GM21529 (cell line): Measurements from ENCODE around the gene LZTR1.

Source experiments
- ATAC-seq: cut with Tn5 transposase; IDR thresholded peaks from one replicate; pipeline ENCODE4 v1.9.1; 2021; ENCODE audit not compliant: unreplicated experiment

Gene LZTR1

GRCh38 chr22:21013657-21014201 is 31.6 kb downstream of the LZTR1 start:
- no peak for ATAC-seq

GRCh38 chr22:21014202-21014725 is 32.2 kb downstream of the LZTR1 start:
- peak; percentile 82 for ATAC-seq

- no peak for ATAC-seq
Observed at GRCh38 chr22:21014726-21015465, 32.8 kb downstream of the LZTR1 start, which contains the start of gene P2RX6. Gene P2RX6, plus strand, starts transcription at chr22:21015165. Its CDS starts 10 bp downstream, at chr22:21015175.

- ATAC-seq = no peak
Observed at GRCh38 chr22:21015466-21016006, 33.4 kb downstream of the LZTR1 start.

- no peak for ATAC-seq
Observed at GRCh38 chr22:21016644-21017420, 34.7 kb downstream of the LZTR1 start.

- no peak for ATAC-seq
Observed at GRCh38 chr22:21018314-21018713, 36.2 kb downstream of the LZTR1 start.

DNA sequence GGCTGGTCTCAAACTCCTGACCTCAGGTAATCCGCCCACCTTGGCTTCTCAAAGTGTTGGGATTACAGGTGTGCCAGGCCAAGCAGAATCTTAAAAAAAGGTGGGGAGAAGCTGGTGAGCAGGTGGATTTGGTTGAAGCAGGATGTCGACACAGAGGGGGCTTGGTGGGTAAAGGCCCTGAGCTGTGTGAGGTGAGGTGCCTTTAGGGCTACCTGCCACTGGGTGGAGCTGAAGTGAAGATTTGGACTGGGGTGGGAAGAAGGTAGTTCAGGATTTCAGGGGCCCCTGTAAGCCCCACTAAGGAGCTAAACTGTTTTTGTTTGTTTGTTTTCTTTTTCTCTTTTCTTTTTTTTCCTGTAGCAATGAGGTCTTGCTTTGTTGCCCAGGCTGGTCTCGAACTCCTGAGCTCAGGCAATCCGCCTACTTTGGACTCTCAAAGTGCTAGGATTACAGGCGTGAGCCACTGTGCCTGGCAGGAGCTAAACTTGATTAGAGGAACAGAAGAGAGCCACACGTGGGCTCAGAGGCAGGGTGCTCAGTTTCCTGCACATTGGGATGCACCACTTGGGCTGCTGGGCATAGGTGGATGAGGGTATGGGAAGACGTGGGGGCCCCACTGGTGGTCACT is 38.8 kb downstream of the LZTR1 start:
- no peak for ATAC-seq

DNA sequence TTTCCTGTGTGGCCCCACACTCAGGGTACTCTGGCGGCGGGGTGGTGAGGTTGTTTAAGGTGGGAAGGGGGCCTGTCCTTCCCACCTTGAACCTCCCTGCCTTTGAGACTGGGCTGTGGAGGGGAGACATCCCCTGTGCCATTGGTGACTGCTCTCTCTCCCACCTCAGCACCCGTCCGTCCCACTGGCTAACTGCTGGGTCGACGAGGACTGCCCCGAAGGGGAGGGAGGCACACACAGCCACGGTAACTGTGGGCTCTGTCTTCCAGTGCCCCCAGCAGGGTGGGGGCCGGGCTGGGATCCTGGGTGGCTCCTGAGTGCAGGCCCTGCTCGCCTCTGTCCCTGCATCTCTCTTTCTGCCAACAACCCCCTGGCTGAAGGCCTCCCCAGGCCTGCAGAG is 40.4 kb downstream of the LZTR1 start:
- ATAC-seq = no peak

DNA sequence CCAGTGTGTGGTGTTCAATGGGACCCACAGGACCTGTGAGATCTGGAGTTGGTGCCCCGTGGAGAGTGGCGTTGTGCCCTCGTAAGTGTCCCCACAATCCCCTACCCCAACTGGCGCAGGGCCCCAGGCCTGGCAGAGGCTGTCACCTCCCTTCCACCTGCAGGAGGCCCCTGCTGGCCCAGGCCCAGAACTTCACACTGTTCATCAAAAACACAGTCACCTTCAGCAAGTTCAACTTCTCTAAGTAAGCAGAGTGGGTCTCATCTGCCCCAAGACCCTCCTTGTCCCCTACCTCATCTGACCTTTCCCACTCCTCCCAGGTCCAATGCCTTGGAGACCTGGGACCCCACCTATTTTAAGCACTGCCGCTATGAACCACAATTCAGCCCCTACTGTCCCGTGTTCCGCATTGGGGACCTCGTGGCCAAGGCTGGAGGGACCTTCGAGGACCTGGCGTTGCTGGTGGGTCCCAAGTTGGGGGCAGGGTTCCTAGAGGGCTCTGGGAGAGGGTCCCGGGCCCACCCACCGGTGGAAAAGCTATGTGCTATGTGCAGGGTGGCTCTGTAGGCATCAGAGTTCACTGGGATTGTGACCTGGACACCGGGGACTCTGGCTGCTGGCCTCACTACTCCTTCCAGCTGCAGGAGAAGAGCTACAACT is 41.0 kb downstream of the LZTR1 start:
- ATAC-seq = no peak

DNA sequence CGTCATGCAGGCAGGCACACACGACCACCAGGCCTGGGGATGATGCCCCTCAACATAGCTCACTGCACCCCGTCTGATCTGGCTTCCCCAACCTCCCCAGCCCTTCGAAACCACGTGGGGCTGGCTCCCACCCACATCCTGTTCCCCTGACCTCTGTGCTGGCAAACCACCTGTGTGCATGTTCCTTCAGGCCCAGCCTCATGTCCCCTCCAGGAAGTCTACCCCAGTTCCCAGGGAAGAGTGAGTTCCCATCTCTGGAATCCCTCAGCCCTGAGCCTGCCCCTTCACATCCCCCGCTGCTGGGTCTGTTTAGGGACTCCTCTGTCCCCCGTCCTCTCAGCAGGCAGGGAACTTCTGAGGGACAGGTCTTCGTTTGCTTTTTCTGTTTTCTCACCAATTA is 43.2 kb downstream of the LZTR1 start:
- no peak for ATAC-seq

DNA sequence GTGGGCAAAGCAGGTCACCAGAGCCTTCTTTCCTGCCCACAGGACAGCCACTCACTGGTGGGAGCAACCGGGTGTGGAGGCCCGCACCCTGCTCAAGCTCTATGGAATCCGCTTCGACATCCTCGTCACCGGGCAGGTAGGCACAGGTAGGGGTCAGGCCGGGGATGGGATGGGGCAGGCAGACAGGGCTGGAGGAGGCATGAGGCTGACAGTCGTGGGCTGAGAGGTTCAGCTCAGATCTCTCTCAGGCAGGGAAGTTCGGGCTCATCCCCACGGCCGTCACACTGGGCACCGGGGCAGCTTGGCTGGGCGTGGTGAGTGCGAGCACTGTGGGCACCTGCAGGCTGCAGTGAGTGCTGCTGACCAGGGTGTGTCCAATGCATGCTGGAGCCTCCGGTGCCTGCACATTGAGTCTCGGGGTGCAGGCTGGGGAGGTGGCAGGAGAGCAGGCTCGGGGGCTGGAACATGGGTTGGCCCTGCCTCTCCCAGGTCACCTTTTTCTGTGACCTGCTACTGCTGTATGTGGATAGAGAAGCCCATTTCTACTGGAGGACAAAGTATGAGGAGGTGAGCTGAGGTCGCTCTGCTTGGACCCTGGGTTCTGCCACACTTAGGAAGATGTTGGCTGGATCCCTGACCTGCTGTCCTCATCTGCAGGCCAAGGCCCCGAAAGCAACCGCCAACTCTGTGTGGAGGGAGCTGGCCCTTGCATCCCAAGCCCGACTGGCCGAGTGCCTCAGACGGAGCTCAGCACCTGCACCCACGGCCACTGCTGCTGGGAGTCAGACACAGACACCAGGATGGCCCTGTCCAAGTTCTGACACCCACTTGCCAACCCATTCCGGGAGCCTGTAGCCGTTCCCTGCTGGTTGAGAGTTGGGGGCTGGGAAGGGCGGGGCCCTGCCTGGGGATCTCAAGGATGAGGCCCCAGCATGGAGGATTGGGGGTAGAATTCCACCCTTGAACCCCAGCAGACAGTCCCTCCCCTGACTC is 44.0 kb downstream of the LZTR1 start:
- no peak for ATAC-seq

DNA sequence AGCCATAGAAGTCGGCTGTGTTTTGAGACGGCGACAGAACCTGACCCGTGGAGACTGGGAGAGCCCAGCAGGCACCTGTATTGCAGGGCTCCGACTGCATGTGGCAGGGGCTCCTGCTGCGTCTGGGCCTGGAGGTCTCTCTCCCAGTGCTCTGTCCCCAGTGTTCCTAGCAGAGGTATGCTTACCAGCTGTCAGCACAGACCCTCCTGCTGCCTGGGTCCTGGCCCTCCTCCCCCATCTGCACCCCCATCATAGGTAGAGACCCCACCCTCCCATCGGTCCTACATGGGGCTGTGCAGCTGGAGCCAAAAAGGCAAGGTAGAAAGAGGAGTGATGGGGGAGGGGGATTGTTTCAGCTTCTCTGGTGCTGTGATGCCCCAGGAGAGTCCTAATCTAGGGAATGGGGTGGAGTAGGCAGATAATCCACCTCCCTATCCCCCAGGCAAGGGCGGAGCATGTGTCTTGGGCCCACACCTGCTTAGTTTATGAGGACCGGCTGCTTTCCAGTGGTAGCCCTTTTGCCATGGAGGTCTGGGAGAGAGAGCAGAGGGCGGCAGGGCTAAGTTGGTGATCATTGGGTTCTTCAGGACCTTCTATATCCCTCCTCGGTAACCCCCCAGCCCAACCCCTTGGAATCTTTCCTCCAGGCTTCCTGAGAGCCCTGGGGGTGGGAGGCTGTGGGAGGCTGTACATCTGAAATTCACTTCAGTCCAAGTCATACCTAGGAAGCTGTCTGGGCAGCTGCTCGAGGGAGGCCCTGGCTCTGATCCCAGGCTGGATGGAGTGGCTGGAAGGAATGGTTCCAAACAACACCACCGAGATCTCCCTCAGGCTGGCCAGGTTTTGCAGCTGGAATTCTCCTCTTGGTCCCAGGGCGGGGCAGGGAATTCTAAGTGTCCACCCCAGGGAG is 44.9 kb downstream of the LZTR1 start:
- no peak for ATAC-seq

DNA sequence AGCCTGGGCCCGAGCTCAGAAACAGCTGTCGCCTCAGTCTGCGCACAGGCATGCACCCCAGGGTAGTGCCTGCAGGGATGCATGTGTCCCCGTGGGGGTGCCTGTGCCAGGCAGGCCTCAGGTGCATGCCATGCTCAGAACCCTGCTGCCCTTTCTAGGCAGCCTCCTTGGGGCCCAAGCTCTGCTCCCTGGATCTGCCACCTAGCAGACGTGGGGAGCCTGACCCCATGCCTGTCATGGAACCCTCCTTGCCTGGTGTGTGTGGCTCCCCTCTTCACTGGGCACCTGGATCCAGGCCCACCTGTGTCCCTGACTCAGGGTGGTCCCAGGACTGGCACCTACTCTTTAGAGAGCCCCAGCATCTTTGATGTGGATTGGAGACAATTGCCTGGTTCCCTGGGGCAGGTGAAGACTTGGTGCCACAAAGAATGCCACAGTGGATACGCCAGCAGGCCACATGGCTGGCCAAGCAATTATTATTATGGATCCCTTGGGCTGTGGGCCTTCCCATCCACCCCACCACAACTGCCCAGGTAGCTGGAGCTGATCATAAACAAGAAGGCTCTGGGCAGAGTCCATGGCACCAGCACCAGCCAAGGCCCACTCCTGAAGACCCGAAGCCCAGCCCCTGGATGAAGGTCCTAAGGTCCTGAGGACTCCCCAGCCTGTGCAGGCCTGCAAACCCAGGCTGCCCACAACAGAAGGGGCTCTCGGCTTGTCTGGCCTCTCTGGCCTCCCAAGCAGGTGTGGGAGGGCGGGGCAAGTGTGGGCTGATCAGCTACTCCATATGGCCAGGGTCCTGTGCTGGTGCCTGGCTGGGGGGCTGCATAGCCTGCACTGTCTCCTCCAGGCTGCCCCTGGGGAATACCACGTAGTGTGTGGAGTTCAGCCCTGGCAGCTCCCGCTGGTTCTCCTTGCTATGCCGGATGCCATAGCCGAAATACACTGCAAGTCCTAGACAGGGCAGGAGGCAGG is 46.5 kb downstream of the LZTR1 start:
- no peak for ATAC-seq

DNA sequence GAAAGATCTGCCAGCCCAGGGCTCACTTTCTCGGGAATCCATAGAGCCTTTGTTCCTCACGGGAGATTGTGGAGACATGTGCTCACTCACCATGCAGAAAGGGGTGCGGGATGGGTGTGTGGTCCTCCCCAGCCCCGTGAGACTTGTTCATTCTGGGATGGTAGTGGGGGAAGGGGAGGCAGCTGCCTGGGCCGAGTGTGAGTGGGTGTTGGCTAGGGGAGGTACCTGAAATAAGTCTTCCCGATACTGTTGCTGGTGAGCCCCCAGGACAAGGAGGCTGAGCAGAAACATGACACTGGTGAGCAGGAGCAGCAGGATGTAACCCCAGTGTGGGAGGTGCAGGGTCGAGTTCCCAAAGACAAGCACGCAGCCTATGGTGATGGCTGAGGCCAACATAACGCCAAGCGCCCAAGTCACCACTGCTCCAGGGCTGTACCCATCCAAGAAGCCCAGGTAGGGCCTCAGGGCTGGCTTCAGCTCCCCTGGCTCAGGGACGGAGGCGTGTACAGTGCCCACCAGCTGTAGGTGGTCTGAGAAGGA is 47.5 kb downstream of the LZTR1 start:
- no peak for ATAC-seq

GRCh38 chr22:21030032-21030431 is 47.9 kb downstream of the LZTR1 start:
- no peak for ATAC-seq

DNA sequence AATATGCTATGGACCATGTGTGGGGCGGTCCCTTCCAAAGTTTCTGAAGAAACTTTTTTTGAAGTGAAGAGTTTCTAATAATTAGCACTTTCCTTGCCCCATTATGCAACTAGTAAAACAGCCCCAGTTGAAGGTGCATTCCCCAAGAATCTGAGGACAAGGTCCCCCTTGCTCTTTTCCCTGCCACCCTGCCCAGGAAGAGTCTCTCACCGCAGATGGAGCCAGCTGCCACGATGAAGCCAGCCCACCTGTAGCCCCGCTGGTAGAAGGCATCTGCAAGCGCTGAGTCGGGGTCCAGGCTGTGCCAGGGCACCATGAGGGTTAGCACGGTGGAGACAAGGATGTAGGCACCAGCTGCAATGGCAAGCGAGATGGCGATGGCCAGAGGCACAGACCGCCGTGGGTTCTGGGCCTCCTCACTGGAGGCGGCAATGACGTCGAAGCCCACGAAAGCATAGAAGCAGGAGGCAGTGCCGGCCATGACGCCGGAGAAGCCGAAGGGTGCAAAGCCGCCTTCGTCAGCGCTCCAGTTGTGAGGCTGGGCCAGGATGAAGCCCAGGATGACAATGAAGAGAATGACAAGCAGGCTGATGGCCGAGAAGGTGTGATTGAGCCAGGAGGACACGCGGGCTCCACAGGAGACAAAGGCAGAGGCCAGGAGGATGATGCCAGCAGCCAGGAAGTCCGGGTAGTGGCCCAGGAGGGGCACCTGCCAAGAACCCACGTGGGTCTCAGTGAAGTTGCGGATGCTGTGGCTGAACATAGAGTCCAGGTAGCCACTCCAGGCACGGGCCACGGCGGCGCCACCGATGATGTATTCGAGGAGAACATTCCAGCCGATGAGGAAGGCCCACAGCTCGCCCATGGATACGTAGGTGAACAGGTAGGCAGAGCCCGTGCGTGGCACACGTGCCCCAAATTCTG is 48.8 kb downstream of the LZTR1 start:
- ATAC-seq = no peak
